ENCODE data around the gene ATP6AP2.

ATP6AP2 gene

DNA sequence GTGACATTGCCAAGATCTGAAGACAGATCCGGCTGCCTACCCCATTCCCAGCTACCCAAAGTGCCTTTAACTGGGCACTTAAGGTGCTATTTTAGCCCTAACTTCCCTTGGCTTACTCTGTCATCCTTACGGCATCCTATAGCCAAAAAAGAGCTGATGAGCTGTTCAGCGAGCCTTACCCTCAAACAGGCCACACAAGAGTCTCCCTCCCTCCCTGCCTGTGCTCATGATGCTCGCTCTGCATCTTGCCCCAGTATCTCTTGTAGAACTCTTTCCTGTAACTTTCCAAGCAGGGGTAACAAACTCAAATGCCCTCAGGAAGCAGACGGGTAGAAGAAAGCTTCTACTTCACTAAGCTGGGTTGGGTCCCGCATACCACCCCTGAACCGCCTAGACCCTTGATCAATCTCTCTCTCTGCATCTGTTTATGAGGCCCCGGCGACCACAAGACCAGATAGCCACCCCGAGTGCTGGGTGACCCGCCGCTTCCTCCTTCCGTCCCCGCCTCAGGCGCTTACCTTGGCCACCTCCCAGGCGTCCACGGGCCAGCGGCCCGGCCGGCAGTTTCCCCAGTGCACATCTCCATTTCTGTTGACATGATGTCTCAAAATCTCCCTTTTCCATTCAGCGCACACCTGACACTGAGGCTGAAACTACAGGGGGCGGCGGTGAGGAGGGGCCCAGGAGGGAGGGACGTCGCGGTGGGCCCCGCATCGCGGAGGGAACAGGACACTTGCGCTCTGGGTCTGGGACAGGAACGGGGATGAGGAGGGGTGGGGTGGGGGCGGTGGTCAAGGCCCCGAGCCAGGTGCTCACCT lies 65.9 kb downstream of the ATP6AP2 start:
- peak; percentile 6 for DNase-seq

DNA sequence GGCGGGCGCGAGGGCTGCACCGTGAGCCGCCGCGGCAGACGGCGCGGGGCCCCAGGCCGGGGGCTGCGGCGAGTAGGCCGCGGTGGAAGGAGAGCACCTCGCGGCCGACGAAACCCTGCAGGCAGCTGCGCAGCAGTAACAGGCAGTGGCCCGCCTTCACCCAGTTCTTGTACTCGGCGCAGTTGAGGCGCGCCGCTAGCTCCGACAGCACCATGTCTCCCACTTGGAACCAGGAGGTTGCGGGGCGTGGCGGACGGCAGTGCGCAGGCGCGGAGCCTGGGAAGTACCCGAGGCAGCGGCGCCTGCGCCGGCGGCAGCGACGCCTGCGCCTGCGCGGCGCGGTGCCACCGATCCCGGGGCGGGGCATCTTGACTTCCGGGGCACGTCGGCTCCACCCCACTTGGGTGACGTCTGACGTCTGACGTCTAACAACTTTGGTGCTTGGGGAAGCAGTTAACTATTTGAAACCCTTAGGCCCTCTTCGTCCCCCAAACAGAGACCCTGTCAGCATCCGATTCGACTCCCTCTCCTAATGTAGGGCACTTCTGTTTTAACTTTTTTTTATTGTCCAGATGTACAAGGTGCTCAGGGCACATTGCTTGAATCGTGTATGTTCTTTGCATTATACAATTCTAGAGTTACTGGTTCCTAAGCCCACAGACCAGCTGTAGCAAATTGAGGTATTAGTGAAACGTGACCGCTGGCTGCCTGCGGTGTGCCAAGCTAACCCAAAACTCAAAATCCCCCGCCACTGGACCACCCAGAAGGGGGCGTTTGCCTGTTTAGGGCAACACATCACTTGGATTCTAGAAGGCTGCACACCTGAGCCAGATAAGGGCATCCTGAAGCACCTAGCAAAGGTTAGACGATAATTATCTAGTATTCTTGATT lies 66.8 kb downstream of the ATP6AP2 start, which contains the start of gene CXorf38:
Gene CXorf38 (minus strand): TSS at position 255 of the 891 bp plus-strand sequence. CDS start 41 bp downstream, at position 214.
- peak; percentile 78 for DNase-seq

DNA sequence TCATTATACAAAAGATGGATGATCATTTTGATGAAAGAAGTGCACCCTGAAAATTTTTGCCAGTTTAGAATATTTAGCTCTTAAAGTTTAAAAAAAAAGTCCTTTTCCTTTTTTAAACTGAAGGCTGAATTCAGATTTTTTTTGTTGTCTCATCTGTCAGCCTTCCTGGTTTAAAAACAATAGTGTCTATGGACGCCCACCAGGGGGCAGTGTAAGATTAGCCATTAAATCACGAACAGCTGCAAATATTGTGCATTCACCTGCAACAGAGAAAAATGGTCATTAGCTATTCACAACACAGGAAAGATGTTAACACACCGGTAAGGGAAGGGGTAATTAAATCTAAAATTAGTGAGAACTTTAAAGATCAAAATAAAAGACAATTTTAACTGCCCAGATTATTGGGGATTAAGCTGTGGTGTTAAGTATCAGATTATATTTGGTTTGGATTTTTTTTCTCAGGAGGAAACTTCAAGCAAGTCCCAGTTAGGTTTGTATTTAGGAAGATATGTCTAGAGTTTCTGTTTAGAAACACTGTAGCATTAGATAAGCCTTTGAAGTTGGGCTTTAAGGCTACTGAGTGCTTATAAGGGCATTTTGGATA lies 71.0 kb downstream of the ATP6AP2 start:
- DNase-seq = peak; percentile 78

DNA sequence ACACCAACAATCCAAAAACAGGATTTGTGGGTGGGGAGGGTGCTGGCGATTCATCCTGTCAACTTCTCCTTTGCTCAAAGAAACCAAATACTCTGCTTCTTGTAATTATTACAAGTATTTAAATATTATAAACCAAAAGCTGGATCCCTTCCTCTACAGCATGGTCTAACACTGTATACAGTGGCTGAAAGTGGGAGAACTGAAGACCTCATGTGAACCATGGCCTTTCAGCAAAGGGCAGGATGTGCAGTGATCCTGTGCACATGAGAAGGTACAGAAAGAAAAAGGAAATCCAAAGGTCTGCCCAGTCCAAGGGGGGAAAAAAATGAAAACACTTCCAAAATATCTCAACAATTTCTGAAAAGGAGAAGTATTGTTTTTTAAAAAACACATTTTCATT lies 71.9 kb downstream of the ATP6AP2 start:
- no peak for DNase-seq

DNA sequence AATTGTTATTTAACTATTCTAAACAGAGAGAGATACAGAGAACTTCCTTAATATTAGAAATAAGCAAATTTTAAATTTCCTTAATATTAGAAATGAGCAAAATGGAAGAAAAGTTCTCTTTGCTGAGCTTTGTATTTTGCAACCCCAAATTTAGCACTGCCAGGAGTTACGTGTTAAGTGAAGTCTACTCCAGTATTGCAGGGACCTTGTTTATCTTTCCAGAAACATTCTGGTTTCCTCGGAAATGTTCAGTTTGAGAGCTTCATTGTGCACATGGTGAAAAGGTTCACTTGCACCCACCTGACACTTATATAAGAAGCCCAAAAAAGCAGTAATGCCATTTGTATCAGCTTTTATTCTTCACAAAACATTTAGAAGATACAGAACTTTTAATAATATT lies 72.8 kb downstream of the ATP6AP2 start:
- DNase-seq = no peak
